Middle frontal gyrus (tissue), 1 donor: ENCODE results near the gene GBX2.
"Not testable (repeated sequence)": the region's sequence is repeated elsewhere in the genome, so short reads cannot be mapped to it uniquely, and the experiment has no call there.

Experiments
- DNase-seq: peaks from one replicate; pipeline ENCODE4 v3.0.0-alpha.2; 2015; ENCODE audit warnings: low spot score; ENCODE audit errors: extremely low spot score

GBX2 gene

DNA sequence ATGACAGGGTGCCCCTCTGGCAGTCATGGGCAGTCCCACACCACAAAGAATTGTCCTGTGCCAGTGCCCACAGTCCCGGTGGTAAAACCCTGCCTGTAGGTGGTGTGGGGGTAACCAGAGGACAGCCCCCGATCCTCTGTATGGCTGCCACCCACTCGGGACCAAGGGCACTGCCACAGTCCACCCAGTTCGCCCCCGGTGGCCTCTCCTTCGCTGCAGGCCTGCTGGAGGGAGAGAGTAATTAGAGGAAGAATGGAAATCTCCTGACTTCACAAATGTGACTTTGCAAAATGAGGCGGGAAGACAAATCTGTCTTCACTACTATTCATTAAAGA lies 11.4 kb downstream of the GBX2 start:
- no peak for DNase-seq

DNA sequence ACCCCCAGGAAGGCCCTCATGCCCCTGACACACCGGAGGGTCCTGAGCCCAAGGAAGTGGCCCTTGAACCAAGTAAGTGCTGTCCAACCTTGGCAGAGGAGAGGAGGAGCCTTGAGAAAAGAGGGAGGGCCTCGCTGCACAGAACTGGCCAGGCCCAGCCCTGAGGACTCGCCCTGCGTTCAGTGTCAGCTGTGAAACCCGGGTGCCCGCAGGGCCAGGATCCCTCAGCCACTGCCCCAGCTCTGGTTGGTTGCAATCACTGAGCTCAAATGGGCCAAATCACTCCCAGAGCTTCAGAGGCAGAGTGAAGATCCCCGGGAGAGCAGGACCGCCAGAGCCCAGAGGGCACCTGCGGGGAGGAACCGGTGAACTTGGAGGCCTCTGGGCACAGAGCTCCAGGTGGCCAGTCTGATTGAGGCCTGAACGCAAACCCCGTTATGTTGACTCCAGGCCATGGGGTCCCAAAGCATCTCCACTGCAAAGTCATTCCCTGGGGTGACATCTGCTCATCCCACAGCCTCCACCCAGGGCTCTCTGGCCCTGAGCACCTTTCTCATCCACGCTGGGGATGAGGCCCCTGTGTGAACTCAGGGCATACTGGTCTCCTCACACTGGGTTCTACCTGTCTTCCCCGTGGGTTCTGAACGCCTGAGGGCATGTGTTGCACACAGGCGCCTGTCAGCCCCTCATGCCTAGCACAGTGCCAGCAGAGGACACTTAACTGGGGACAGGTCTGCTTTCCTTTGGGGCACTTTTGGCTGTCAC lies 11.9 kb downstream of the GBX2 start:
- DNase-seq = no peak

DNA sequence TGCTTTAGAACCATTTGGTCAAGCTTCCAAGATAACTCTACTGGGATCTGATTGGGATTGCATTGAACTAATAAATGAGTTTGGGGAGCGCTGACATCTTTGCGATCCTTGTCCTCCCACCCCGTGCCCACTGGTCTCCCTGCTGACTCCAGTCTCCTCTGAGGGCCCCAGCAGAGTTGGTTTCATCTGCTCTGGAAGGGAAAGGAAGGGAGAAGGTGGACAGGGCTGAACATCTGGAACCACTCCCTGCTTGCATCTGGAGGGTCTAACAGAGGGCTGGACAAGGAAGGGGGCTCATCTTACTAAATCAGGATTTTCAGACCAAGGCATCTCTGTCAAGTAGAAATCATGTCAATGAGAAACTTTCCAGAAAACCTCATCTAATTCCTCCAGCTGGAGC lies 12.8 kb downstream of the GBX2 start:
- no peak for DNase-seq

DNA sequence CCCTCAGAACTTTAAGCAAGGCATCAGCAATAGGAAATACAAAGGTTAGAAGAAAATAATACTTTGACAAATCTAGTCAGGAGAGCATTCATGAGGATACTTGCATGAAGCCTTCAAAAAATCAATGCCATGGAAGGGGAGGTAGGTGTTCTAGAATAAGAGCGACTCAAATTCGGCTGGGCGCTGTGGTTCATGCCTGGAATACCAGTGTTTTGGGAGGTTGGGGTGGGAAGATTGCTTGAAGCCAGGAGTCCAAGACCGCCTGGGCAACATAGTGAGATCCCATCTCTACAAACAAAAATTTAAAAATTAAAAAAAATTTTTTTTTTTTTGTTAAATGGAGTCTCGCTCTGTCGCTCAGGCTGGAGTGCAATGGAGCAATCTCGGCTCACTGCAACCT lies 21.8 kb downstream of the GBX2 start:
- DNase-seq = no peak

DNA sequence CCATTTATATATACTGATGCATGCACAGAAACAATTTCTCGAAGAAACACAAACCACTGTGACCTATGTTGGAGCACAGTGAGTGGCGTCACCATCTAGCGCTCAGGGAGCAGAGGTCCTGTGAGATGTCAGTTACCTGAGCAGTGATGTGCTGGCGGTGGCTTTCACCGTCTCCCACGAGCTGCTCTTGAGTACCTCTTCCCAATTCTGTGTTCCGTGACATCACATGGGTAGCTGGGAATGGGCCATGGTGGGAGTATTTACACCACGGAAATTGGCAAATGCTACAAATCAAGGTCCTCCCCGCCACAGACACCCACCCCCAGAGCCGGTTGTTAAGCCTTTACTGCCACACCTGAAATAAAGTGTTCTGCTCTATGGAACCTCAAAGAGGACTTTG lies 24.4 kb downstream of the GBX2 start:
- DNase-seq = no peak

DNA sequence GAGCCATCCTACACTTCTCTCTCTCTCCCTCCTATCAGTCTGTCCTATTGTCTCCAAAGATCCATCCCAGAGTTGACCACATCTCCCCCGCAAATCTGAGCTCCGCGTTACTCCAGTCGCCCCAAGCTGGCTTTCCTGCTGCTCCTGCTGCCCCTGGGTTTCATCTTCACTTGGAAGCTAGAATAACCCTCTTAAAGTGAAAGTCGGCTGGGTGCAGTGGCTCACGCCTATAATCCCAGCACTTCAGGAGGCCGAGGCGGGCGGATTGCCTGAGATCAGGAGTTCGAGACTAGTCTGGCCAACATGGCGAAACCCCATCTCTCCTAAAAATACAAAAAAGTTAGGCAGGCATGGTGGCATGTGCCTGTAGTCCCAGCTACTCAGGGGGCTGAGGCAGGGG lies 26.6 kb downstream of the GBX2 start:
- not testable (repeated sequence) for DNase-seq

DNA sequence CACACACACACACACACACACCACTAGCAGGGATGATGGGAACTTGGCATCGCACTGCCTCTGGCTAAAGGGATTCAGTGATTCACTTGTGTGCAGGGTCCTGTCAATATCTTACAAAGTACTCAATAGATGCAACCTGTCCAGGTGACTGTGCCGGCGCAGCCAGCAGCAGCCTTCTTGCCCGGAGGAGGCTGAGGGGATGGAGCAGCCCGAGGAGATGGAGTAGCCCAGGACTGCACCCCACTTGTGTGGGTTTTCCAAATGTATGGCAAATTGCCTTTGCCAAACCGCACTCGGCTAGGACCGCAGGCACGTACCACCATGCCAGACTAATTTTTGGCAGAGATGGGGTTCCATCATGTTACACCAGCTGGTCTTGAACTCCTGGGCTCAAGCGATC lies 31.1 kb downstream of the GBX2 start:
- no peak for DNase-seq

DNA sequence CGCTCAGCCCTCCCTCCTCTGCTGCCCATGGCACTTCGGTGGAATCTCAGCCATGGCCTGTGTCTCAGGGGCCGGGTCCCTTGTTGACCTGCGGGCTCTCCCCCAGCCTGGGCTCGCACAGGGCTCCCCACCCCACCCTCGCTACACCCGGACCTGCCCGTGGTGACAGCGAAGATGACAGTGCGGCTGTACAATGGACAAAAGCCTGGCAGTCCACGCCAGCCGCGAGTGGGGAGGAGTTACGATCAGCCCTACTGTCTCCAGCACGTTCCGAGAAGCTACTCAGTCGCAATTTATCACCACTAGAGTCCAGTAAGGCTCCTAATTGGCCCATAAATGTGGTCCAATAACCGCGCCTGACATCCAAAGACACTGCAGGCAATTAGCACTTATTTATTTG lies 31.6 kb downstream of the GBX2 start:
- no peak for DNase-seq

DNA sequence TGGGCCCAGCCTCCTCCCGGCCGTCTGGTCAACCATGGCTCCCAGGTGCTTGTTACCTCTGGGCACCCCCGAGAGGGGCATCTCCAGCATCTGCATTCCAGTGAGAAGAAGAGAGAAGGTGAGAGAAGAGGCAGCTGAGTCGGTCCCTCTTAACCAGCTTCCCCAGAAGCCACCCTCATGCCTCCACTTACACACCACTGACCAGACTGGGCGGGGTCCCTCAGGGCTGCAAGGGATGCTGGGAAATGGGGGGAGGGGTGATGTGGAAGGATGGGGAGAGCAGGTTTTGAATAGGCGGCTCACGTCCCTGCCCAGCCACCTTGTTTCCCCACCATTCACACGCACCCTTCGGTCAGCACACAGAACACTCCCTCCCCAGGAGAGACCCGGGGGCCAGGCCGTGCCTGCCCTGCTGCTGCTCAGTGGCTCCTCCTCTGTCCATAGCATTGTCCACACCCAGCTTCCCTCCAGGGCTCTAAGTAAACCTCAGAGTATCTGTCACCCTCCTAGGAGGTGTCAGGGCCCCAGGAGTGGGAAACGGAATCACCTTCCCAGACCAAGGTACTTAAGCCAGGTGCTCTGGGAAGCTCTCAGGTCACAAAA lies 34.7 kb downstream of the GBX2 start:
- DNase-seq = no peak

DNA sequence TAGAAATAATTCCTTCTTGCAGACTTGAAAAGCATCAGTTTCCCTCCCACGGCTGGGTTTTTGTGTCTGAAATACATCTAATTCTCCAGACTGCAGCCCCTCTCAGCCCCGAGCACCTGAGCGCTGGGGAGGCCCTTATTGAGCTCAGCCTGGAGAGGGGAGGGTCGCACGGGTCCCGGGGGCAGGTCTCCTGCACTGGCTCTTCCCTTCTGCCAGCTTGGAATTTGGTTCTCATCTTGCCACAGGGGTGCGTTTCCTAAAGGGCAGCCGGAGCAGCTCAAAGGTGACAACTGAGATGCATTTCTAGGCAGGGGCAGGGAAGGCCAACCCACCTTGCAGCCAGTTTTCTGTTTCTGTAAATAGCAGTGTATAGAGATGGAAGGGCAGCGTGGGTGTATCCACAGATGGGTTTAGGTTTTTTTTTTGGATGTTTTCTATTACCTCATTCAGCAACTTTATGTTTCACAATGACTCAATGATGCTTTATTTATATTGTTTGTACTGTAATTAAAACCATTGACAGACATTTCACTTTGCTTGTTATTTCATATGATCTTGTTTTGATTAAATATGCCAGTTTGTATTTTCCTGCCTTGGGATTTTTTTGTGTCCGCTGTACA lies 37.0 kb downstream of the GBX2 start:
- DNase-seq = no peak

DNA sequence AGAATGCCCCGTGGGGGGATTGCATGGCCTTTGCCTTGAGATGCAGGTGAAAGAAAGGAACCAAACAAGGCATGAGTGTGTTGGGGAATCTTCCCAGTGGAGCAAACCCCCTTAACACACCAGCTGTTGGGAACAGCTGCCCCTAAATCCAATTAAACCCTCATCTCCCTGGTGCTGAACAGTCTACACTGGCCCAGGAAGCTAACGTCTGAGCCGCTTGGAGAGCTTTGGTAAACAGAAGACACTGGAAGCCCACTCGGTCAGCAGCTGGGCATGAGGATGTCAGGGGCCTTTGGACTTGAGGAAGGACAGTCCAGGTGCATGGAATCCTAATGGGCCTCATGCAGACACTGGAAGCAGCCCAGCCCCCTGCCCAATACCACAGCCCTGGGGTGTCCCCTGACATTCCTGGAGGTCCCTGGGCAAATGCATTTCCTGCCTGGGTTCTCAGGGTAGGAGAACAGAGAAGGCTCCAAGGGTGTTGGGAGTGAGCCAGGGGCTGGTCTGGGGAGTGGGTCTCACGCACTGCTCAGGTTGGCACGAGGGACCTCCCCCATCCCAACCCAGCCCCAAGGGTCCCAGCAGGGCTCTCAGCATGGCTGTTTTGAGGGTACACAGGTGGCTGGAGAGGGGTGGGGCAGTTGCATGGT lies 37.7 kb downstream of the GBX2 start:
- no peak for DNase-seq

DNA sequence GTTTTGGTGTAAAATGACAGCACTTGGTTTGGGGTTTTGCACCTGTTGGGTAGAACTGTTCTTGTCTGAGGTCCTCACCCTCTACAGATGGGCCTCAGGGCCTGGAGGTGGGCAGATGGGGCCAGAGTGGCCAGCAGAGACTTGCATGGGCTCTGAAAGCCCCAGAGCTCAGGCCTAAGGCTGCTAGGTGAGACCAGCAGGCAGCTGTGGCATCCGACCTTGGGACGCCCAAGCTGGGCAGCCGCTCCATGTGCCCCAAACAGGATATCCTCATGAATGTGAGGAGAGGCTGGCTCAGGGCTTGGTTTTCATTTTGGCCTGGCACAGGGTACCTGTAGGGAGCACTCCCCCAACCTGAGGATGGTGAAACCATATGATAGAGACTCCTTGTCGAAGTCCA lies 38.3 kb downstream of the GBX2 start:
- DNase-seq = no peak

DNA sequence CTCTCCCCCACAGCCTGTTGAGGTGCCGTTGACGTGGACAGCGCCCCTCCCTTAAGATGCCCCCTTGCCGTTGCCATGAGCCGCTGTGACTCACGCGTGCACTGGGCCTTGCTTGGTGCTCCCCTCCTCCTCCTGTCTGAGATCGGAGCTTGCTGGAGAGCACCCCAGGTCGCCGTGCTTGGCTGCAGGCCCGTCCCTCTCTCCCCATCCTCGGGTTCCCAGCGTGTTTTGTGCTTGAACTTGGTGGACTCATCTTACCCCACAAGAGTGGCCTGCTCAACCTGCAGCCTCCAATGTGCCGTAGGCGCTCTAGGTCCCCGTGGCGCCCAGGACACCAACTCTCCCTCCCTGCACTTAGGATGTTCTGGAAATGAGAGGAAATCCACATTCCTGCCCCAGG lies 39.9 kb downstream of the GBX2 start:
- no peak for DNase-seq

DNA sequence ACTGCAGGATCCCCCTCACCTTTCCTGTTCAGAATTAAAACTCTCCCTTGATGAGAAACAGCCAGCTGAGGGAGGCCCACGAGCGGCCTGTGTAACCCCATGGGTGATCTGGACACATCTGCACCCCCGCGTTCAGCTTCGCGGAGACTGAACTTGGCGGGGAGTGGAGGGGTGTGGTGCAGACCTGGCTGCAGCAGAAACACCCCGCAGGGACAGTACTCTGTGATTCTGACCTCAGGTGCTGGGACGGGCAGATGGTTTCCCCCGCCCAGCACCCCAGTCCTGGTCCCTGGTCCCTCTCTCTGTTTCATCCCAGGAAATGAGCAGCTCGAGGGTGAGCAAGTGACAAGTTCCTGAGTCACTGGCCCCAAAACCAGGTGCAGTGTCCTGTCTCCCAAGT lies 41.2 kb downstream of the GBX2 start:
- no peak for DNase-seq

DNA sequence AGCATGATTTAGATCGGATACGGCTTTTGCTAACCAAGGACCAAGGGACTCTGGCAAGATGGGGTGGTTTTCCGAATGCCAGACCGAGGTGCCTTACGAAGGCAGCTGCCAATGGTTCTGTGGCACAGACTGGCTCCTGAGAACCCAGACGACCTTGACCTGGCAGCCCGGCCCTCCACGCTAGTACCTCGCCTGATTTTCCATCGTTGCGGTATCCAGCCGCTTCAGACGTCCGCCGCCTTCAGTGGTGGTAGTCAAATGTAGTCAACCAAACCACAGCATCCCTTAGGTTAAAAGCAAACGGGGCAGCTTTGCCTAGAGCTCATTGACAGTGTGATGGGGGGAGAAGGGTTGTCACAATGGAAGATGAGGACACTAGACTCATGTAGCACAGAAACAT lies 42.6 kb downstream of the GBX2 start:
- DNase-seq = no peak

DNA sequence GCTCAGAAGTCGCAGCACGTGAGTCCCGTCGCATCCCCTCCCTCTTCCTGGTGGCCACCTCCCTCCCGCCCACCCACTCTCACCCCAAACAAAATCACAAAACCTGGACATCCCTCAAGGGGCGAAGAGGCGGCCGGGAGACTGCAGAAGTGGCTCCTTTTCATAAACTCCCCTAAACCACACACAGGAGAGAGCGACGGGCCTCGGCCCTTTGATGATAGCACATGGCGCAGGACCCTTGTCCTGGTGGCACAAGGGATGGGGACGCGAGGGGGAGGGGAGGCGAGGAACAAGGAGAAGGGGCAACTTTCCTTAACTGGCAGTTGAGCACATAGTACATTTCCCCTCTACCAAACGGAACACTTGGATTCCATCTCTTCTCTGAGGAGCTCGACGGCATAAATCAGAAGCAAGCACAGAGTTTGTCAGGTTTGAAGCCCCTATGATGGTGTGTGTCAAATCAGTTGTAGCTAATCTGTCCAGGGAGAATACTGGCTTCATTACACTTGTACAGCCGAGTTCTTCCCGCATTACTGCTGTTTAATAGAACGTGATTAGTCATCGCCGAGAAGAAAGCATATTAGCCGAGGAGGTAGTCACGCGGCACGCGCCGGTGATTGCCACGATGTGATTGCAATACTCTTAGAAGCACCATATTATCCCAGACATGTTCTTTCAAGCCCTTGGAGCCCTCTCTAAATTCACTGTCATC lies 43.8 kb downstream of the GBX2 start:
- DNase-seq = no peak

DNA sequence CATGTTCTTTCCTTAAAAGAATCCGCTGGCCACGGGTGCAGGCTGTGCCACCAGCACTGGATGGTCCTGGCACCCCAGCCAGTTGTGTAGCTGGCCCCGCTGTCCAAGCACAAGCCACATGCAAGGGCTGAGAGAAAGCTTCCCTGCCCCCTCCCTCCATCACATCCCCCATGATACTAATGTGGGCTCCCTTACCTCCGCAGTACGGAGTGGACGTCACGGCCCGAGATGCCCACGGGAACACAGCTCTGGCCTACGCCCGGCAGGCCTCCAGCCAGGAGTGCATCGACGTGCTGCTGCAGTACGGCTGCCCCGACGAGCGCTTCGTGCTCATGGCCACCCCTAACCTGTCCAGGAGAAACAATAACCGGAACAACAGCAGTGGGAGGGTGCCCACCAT lies 44.5 kb downstream of the GBX2 start:
- DNase-seq = no peak

DNA sequence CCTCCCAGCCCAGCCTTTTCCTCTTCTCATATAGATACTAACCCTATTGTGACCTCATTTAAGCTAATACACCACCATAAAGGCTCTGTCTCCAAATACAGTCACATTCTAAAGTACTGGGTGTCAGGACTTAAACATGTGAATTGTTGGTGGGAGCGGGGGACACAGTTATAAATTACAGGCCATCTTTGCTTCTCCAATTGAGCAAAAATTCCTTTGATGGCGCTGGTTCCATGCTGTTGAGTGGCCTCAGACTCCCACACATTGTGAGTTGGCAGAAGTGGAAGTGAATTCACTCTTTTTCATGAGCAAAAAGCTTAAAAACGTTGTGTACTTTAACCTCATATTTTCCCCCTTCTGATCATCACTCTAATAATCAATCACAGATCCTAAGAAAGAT lies 46.0 kb downstream of the GBX2 start:
- DNase-seq = no peak

DNA sequence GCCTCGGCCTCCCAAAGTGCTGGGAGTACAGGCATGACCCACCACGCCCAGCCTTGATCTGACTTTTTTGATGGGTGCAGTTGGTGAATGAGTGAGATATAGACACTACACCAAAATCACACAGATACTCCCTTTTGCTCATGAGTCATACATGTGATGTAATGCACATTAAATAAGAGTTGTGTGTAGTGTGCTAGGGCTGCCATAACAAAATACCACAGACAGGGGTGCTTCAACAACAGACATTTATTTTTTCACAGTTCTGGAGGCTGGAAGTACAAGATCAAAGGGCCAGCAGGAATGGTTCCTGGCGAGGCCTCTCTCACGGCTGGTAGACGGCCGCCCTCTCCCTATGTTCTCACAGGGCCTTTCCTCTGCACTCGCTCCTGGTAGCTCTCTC lies 46.6 kb downstream of the GBX2 start:
- no peak for DNase-seq

DNA sequence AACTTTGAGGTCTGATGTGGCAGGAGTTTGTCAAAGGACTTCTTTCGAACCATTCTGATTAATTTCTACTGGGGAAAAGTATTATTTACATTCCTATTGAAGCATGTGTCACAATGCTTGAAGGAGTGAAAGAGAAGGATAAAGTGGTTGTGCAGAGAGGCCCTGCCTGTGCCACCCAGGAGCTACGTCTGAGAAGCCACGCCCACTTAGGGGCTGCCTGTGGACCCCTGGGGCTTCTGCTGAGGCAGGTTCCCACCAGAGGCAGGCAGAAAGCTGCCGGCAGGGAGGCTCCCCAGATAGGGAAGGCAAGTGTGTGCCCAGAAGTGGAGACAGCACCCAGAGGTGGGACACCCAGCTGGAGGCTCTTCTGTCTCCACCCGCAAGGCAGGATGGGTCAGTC lies 47.4 kb downstream of the GBX2 start:
- no peak for DNase-seq

DNA sequence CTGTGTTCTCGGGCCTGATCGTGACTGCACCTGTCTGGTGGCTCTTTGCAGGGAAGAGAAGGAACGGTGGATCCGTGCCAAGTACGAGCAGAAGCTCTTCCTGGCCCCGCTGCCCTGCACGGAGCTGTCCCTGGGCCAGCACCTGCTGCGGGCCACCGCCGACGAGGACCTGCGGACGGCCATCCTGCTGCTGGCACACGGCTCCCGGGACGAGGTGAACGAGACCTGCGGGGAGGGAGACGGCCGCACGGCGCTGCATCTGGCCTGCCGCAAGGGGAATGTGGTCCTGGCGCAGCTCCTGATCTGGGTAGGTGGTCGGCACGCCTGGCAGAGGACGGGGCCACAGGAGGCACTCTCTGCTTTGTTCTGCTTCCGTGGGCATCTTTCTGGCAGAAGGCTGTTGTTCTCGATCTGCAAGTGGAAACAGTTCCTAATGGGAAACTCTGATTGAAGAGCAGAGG lies 48.0 kb downstream of the GBX2 start:
- DNase-seq = no peak

DNA sequence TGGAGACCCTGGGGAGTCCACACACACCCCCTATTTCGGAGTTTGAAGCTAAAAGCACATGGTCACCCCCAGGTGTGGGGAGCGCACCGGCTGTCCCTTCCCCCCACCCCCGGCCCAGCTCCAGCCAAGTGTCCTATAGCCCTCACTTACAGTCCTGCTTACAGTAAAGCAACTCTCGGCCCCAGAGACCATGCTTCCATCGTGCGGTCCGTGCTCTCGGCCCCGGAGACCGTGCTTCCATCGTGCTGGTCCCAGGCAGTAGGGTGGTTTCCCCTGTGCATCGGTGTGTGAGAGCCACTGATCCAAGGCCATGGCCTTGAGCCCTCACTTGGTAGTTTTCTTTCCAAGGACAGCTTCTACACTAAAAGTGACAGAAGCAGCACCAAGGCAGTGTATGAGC lies 48.7 kb downstream of the GBX2 start:
- DNase-seq = no peak
